HepG2 (cell line): ENCODE measurements around the gene HPCAL4. TPM values are rescaled to one million over a fixed set of nuclear protein-coding genes. Genes with fewer than 3 reads are reported as not detected.

Source experiments
- ATAC-seq: fragments of 200-7000 bp; cut with Tn5 transposase; 3 replicates; pipeline ENCODE4 v1.9.1; 2020; ENCODE audit warnings: mild to moderate bottlenecking, moderate library complexity
- BruUV-seq: library from RNA; stranded (reverse); fragments of 400-500 nt; replicated peaks from 2 replicates; lab custom pipeline; 2021; lab: Mats Ljungman, UMichigan
- CTCF ChIA-PET: fragments of 300-600 bp; formaldehyde crosslinking; extraction: SDS; loops from one replicate; lab custom pipeline; 2021; ENCODE audit warnings: low total read pairs, inconsistent platforms, low intra/inter-chr PET ratio; lab: Yijun Ruan, JAX
- POLR2A ChIA-PET: fragments of 350-600 bp; sonication (Branson Sonifier 250); formaldehyde crosslinking; loops from one replicate; lab custom pipeline; 2020; ENCODE audit warnings: antibody characterized with exemption, inconsistent platforms; lab: Yijun Ruan, JAX
- DNase-seq: peaks from one replicate; pipeline ENCODE4 v3.0.0-alpha.2; 2015; ENCODE audit warnings: low spot score
- FAIRE-seq: peaks from 3 replicates; lab custom pipeline; 2011; peaks lifted over from hg19 to GRCh38; lab: Jason Lieb, UNC
- H2AFZ ChIP-seq: one replicate; pipeline ENCODE4 v1.6.1; 2011; ENCODE audit warnings: low read length, inconsistent platforms
- H3K27ac ChIP-seq: fragments of 300-600 bp; 3 replicates; pipeline ENCODE4 v1.8.0; 2011; ENCODE audit warnings: mixed run types, mild to moderate bottlenecking, mixed read lengths, low read length, inconsistent platforms; ENCODE audit not compliant: insufficient read depth; ENCODE audit errors: extremely low read length
- H3K27me3 ChIP-seq, 2 experiments: fragments of 200-600 bp in 1 of 2; 2 replicates in 1 of 2; 3 replicates in 1 of 2; pipeline versions ENCODE4 v1.6.0 to v1.8.0; 2011; ENCODE audit warnings: low read length in 2 of 2, mild to moderate bottlenecking in 2 of 2, moderate library complexity in 2 of 2, inconsistent platforms in 1 of 2; ENCODE audit not compliant: insufficient read depth in 2 of 2, control insufficient read depth in 1 of 2
- H3K36me3 ChIP-seq, 2 experiments: fragments of 200-600 bp in 1 of 2; replicated peaks in 1 of 2; 2 replicates in 1 of 2; 3 replicates in 1 of 2; pipeline versions ENCODE4 v1.5.1 to v1.8.0; 2011; ENCODE audit warnings: low read length in 2 of 2, inconsistent platforms in 1 of 2; ENCODE audit not compliant: insufficient read depth in 2 of 2, control insufficient read depth in 1 of 2
- H3K4me1 ChIP-seq: 2 replicates; pipeline ENCODE4 v1.5.1; 2012; ENCODE audit warnings: low read length, inconsistent platforms; ENCODE audit not compliant: insufficient read depth
- H3K4me2 ChIP-seq: 2 replicates; pipeline ENCODE4 v1.6.0; 2011; ENCODE audit warnings: low read depth, low read length, inconsistent platforms
- H3K4me3 ChIP-seq, 3 experiments: fragments of 200-600 bp in 1 of 3; sonication (generic), shearing (Covaris generic) in 1 of 3; replicated peaks in 1 of 3; 2 replicates each; pipeline ENCODE4 v1.5.1; 2011 to 2016; ENCODE audit warnings: low read length in 3 of 3, inconsistent platforms in 2 of 3, low read depth in 2 of 3, mild to moderate bottlenecking in 2 of 3, control low read depth in 1 of 3, mixed read lengths in 1 of 3; ENCODE audit not compliant: insufficient read depth in 1 of 3
- H3K79me2 ChIP-seq: one replicate; pipeline ENCODE4 v1.6.1; 2011; ENCODE audit warnings: low read length, inconsistent platforms; ENCODE audit not compliant: insufficient read depth
- H3K9ac ChIP-seq: 2 replicates; pipeline ENCODE4 v1.6.0; 2011; ENCODE audit warnings: mild to moderate bottlenecking, low read depth, low read length, inconsistent platforms; ENCODE audit not compliant: insufficient read depth
- H3K9me3 ChIP-seq: 2 replicates; pipeline ENCODE4 v1.5.1; 2012; ENCODE audit warnings: mild to moderate bottlenecking, low read length
- H4K20me1 ChIP-seq: 2 replicates; pipeline ENCODE4 v1.6.0; 2011; ENCODE audit warnings: inconsistent platforms, mild to moderate bottlenecking, low read length, moderate library complexity; ENCODE audit not compliant: insufficient read depth
- HDAC2 ChIP-seq: sonication (generic); formaldehyde crosslinking; IDR thresholded peaks from 2 replicates; pipeline ENCODE4 v1.4.0; 2020; ENCODE audit warnings: missing genetic modification reagents
- NFE2L2 ChIP-seq: fragments of 150-350 bp; IDR thresholded peaks from 2 replicates; pipeline ENCODE4 v1.6.1; 2014; ENCODE audit warnings: low read length
- PITX1 ChIP-seq: sonication (generic); formaldehyde crosslinking; IDR thresholded peaks from 2 replicates; pipeline ENCODE4 v1.5.1; 2020; ENCODE audit warnings: mild to moderate bottlenecking, missing genetic modification reagents
- SOX6 ChIP-seq, 2 experiments: fragments of 450-650 bp in 1 of 2; sonication (generic) in 1 of 2; formaldehyde crosslinking in 1 of 2; IDR thresholded peaks; 2 replicates each; pipeline versions ENCODE4 v1.4.0 to v1.6.1; 2017 to 2020; ENCODE audit warnings: antibody characterized with exemption in 1 of 2, mild to moderate bottlenecking in 1 of 2, missing genetic modification reagents in 1 of 2
- ZNF180 ChIP-seq: sonication (generic); formaldehyde crosslinking; IDR thresholded peaks from 2 replicates; pipeline ENCODE4 v1.4.0; 2020; ENCODE audit warnings: low read depth, missing genetic modification reagents, borderline replicate concordance
- ZNF510 ChIP-seq: sonication (generic); formaldehyde crosslinking; IDR thresholded peaks from 2 replicates; pipeline ENCODE4 v1.4.0; 2020; ENCODE audit warnings: low read depth, mild to moderate bottlenecking, missing genetic modification reagents
- ZNF567 ChIP-seq: sonication (generic); formaldehyde crosslinking; IDR thresholded peaks from 2 replicates; pipeline ENCODE4 v1.8.1; 2023; ENCODE audit warnings: mild to moderate bottlenecking, missing genetic modification reagents, borderline replicate concordance
- ZNF652 ChIP-seq: IDR thresholded peaks from 2 replicates; pipeline ENCODE4 v1.6.1; 2016; ENCODE audit warnings: low read depth, borderline replicate concordance
- WGBS: methylation state at CpG from one replicate; pipeline ENCODE4 v1.1.6; 2017; ENCODE audit warnings: low lambda C conversion rate; 5-methylcytosine and 5-hydroxymethylcytosine counted together
- in situ Hi-C: cut with HindIII; loops from 2 replicates; pipeline ENCODE4 v1.10.0; 2017; ENCODE audit warnings: low pct_unique_long_range_greater_than_20kb; ENCODE audit not compliant: extremely low pct_ligation_motif_present
- intact Hi-C: fragments of 100-400 bp; cut with micrococcal nuclease; formaldehyde crosslinking; loops from one replicate; pipeline ENCODE4 v1.10.0; 2022; ENCODE audit not compliant: unreplicated experiment
- polyA plus RNA-seq, 8 experiments: library from polyadenylated mRNA; depleted of rRNA in 3 of 8; stranded (reverse) in 7 of 8; unstranded in 1 of 8; fragments of >200 nt; fragmentation: Illumina TruSeq in 4 of 8; extraction: Trizol in 4 of 8; gene quantifications; 2 replicates each; pipeline versions ENCODE4 v1.2.1 to v1.2.3, GENCODE V29; 2011 to 2016; ENCODE audit warnings: low read depth in 4 of 8, missing spikeins in 1 of 8, mixed read lengths in 1 of 8; ENCODE audit not compliant: insufficient read depth in 1 of 8
- total RNA-seq, 5 experiments: library from RNA; depleted of rRNA; stranded (reverse); fragments of >200 nt; fragmentation: Illumina TruSeq; extraction: Trizol; gene quantifications; 2 replicates each; pipeline ENCODE4 v1.2.3, GENCODE V29; 2016; ENCODE audit warnings: low read depth in 1 of 5
- TF ChIP-seq, protein P1 (sequence below): sonication (generic); formaldehyde crosslinking; conservative IDR thresholded peaks from 2 replicates; pipeline ENCODE4 v1.4.0; 2020; ENCODE audit warnings: missing genetic modification reagents

The HPCAL4 gene
- total and polyA plus RNA-seq, 2 of the 13 experiments (the other 11 are each of a cell fraction or from before 2014, with no cell fraction given): not detected

DNA sequence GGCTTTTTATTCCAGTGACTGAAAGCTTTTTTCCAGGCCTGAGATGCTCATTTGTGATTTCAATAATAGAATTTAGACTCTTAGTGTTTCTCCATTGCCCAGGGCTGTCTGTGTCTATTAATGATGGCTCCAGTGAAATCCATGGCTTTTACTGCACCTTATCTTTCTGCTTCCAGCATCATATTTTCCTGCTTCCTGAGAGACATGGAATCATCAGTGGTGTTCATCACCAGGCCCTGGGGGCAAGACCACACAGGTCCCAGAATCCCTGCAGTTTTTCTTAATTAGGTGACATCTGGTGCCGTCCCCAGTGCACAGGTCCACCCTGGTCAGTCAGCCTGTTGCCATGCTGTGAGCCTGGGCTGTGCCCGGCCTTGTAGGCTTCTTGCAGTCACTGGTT is 34.8 kb downstream of the HPCAL4 start:
- 0% methylated on average over 1 of the region's 2 CpGs for WGBS
- H3K9ac ChIP-seq: no peak overlapping the region
- no peak for FAIRE-seq
- no peaks in the 10 kb centered on the region for H4K20me1 ChIP-seq
- no peak for DNase-seq
- H3K4me2 ChIP-seq: no peak overlapping the region
- H3K9me3 ChIP-seq: no peaks in the 10 kb centered on the region
- in situ Hi-C loops: no loop called here
- H3K27ac ChIP-seq: no peak overlapping the region
- no TSS peak for BruUV-seq
- no peaks in the 10 kb centered on the region for H3K36me3 ChIP-seq
- no peak overlapping the region for H3K4me3 ChIP-seq
- intact Hi-C loops: no loop called here
- POLR2A ChIA-PET: no interaction called here
- TF ChIP-seq, protein P1, sequence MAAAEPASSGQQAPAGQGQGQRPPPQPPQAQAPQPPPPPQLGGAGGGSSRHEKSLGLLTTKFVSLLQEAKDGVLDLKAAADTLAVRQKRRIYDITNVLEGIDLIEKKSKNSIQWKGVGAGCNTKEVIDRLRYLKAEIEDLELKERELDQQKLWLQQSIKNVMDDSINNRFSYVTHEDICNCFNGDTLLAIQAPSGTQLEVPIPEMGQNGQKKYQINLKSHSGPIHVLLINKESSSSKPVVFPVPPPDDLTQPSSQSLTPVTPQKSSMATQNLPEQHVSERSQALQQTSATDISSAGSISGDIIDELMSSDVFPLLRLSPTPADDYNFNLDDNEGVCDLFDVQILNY (CRISPR knock-in tag): no peak
- TF ChIP-seq ZNF510 (CRISPR knock-in tag): no peak
- TF ChIP-seq ZNF652 (CRISPR knock-in tag): no peak
- TF ChIP-seq SOX6 (IDR thresholded peaks at IDR 0.05): no peak
- TF ChIP-seq SOX6 (CRISPR knock-in tag; IDR thresholded peaks at IDR 0.05): no peak
- TF ChIP-seq ZNF567 (CRISPR knock-in tag): no peak
- TF ChIP-seq ZNF180 (CRISPR knock-in tag): no peak
- no peak for TF ChIP-seq PITX1 (CRISPR knock-in tag)
- TF ChIP-seq NFE2L2: no peak
- no peak for TF ChIP-seq HDAC2 (CRISPR knock-in tag)
- ATAC-seq: no peak
- H2AFZ ChIP-seq: no peak overlapping the region
- CTCF ChIA-PET: interaction anchor here (0.7 kb wide), 1 partner anchor 50 kb away, joined by 3 read pairs; no protein-coding TSS in a partner anchor
- no peaks in the 10 kb centered on the region for H3K4me1 ChIP-seq
- no peaks in the 10 kb centered on the region for H3K79me2 ChIP-seq
- peaks cover 0 to 47% of the 10 kb centered on the region in 2 experiments; a peak in 3 of 5 replicates for H3K27me3 ChIP-seq
